Measurements from ENCODE around the gene C2orf92. TPM values are rescaled to one million over a fixed set of nuclear protein-coding genes. Genes with fewer than 3 reads are reported as not detected.

Gene C2orf92
- total RNA-seq, 1 experiment from 2014 or later: 6.0 TPM

- no TSS peak for BruUV-seq (replicated peaks)
- no peaks in the 10 kb centered on the region for H3K36me3 ChIP-seq (ENCODE audit: control insufficient read depth, insufficient read depth, low read length)
- ChIA-PET CTCF (no interaction called here), POLR2A (no interaction called here)
- ATAC-seq (no peak), DNase-seq (ENCODE audit: low read depth, low spot score) (no peak)
- H3K27ac ChIP-seq (ENCODE audit: low read length): no peak overlapping the region
- no peaks in the 10 kb centered on the region for H3K27me3 ChIP-seq (ENCODE audit: control insufficient read depth, insufficient read depth, low read length)
- intact Hi-C loops (cut with micrococcal nuclease; ENCODE audit: unreplicated experiment) (no loop called here), in situ Hi-C loops (cut with HindIII; ENCODE audit: low pct_unique_long_range_greater_than_20kb, low sequenced_read_pairs) (no loop called here)
- peaks cover under 1% of the 10 kb centered on the region; the same call in 1 of the 2 replicates for H3K4me1 ChIP-seq (ENCODE audit: control insufficient read depth, insufficient read depth, low read length)
- no peak for TF ChIP-seq POLR2AphosphoS5 (IDR thresholded peaks at IDR 0.05; ENCODE audit: low read depth, low read length)
- TF ChIP-seq TCF7L2 (IDR thresholded peaks at IDR 0.05; ENCODE audit: low read depth, low read length): no peak
- no peak for TF ChIP-seq SIN3A (IDR thresholded peaks at IDR 0.05; ENCODE audit: borderline replicate concordance, insufficient read depth, low read depth, low read length)
- TF ChIP-seq CTCF (IDR thresholded peaks at IDR 0.05): no peak
- TF ChIP-seq, protein P1, sequence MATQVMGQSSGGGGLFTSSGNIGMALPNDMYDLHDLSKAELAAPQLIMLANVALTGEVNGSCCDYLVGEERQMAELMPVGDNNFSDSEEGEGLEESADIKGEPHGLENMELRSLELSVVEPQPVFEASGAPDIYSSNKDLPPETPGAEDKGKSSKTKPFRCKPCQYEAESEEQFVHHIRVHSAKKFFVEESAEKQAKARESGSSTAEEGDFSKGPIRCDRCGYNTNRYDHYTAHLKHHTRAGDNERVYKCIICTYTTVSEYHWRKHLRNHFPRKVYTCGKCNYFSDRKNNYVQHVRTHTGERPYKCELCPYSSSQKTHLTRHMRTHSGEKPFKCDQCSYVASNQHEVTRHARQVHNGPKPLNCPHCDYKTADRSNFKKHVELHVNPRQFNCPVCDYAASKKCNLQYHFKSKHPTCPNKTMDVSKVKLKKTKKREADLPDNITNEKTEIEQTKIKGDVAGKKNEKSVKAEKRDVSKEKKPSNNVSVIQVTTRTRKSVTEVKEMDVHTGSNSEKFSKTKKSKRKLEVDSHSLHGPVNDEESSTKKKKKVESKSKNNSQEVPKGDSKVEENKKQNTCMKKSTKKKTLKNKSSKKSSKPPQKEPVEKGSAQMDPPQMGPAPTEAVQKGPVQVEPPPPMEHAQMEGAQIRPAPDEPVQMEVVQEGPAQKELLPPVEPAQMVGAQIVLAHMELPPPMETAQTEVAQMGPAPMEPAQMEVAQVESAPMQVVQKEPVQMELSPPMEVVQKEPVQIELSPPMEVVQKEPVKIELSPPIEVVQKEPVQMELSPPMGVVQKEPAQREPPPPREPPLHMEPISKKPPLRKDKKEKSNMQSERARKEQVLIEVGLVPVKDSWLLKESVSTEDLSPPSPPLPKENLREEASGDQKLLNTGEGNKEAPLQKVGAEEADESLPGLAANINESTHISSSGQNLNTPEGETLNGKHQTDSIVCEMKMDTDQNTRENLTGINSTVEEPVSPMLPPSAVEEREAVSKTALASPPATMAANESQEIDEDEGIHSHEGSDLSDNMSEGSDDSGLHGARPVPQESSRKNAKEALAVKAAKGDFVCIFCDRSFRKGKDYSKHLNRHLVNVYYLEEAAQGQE (IDR thresholded peaks at IDR 0.05; ENCODE audit: insufficient read depth in 1 of 2, low read depth in 2 of 2, low read length in 1 of 2): no peak
- H3K9me3 ChIP-seq (ENCODE audit: control insufficient read depth, insufficient read depth, low read depth, low read length): peaks cover 4% of the 10 kb centered on the region; the same call in 1 of the 2 replicates
- no peak overlapping the region for H3K4me3 ChIP-seq (ENCODE audit: low read depth in 2 of 2, low read length in 2 of 2)
These were observed 12.5 kb upstream of the C2orf92 start for GRCh38 chr2:97656905-97657587.

DNA sequence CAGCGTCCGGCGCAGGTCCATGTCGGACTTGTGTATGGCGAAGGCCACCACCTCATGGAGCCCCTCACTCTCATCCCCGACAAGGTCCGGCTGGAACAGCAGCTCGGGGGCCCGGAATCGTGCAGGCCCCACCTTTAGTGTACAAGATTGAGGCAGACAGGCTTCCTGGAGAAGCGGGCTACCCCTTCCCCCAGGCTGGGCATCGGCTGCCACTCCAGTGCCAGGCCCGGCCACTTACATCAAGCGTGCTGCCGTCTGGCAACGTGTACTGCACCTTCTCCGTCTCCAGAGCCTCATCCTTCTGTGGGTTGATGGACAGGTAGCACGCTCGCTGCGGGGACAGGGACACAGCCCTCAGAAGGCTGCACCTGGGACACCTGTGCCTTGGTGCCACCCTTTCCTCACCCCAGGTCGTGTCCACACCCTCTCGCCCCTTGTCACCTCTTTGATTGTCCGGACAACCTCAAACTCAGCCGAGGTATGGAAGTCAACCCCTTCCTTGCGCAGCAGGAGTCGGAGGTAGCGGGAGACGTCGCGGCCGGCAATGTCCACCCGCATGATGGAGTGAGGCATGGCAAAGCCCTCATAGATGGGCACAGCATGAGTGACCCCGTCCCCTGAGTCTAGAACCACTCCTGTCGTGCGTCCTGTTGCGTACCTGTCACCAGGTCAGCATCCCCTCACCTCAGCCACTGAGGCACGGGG lies 11.4 kb upstream of the C2orf92 start:
- Histone ChIP-seq H3K9me3 (ENCODE audit: control insufficient read depth, insufficient read depth, low read depth, low read length) (peaks cover 4% of the 10 kb centered on the region; the same call in 1 of the 2 replicates), H3K27ac (ENCODE audit: low read length) (no peak overlapping the region), H3K4me1 (ENCODE audit: control insufficient read depth, insufficient read depth, low read length) (peaks cover 10% of the 10 kb centered on the region), H3K27me3 (ENCODE audit: control insufficient read depth, insufficient read depth, low read length) (no peaks in the 10 kb centered on the region), H3K36me3 (ENCODE audit: control insufficient read depth, insufficient read depth, low read length) (no peaks in the 10 kb centered on the region; the same call in 1 of the 2 replicates), H3K4me3 (ENCODE audit: low read depth in 2 of 2, low read length in 2 of 2) (no peak overlapping the region)
- POLR2A ChIA-PET: no interaction called here
- DNase-seq (ENCODE audit: low read depth, low spot score) (no peak), ATAC-seq (no peak)
- BruUV-seq (replicated peaks): no TSS peak
- intact Hi-C loops (cut with micrococcal nuclease; ENCODE audit: unreplicated experiment): no loop called here
- in situ Hi-C loops (cut with HindIII; ENCODE audit: low pct_unique_long_range_greater_than_20kb, low sequenced_read_pairs): no loop called here
- TF ChIP-seq, protein P1 (IDR thresholded peaks at IDR 0.05; ENCODE audit: insufficient read depth in 1 of 2, low read depth in 2 of 2, low read length in 1 of 2): no peak
- TF ChIP-seq POLR2AphosphoS5 (IDR thresholded peaks at IDR 0.05; ENCODE audit: low read depth, low read length) (no peak), SIN3A (IDR thresholded peaks at IDR 0.05; ENCODE audit: borderline replicate concordance, insufficient read depth, low read depth, low read length) (no peak), CTCF (IDR thresholded peaks at IDR 0.05) (no peak), TCF7L2 (IDR thresholded peaks at IDR 0.05; ENCODE audit: low read depth, low read length) (no peak)
- CTCF ChIA-PET: no interaction called here
